Measurements from ENCODE around the gene GIPC3. TPM values are rescaled to one million over a fixed set of nuclear protein-coding genes. Genes with fewer than 3 reads are reported as not detected.

GIPC3 gene
- total RNA-seq, 1 donor from 2014 or later: 1.9 TPM

DNA sequence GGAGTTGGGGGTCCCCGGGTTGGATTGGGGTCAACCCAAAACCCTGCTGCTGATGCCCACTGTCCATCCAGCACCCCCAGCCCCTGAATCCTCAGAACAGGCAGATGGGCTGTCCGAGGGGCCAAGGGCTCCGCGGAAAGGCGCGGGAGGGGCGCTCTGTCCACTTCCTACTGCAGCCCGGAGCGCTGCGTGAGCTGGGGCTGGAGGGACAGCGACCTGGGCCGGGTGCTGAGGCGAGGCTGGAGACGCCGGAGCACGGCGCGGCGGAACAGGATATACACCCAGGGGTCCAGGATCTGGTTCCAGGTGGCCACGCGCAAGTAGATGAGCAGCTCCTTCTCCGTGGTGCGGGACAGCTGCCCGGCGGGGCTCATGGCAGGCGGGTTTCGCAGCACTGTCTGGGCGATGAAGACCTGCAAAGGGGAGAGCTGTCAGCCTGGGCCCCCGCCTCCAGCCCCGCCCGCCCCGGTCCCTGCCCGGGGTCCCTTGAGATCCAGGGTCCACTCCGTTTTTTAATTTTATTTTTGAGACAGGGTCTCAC is 10.3 kb downstream of the GIPC3 start:
- ATAC-seq (no peak), DNase-seq (no peak)
- intact Hi-C loops (cut with micrococcal nuclease): no loop called here

DNA sequence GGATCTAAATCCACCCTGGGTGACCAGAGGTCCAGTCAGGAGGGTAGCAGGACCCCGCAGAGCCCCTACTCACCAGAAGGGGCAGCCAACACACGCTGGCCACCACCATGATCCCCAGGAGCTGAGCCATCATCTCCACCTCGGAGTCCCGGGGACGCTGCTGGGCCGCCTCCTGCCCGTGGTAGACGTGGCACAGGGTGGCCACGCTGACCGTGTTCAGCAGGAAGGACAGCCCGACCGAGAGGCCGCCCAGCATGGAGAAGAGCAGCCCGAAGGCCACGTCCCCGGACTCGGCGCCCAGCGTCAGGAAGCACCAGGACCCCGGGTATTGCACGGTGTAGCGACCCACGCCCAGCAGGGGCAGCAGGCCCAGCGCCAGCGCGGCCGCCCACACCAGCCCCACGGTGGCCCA is 14.5 kb downstream of the GIPC3 start:
- intact Hi-C loops (cut with micrococcal nuclease): no loop called here
- DNase-seq: no peak
- ATAC-seq: no peak

DNA sequence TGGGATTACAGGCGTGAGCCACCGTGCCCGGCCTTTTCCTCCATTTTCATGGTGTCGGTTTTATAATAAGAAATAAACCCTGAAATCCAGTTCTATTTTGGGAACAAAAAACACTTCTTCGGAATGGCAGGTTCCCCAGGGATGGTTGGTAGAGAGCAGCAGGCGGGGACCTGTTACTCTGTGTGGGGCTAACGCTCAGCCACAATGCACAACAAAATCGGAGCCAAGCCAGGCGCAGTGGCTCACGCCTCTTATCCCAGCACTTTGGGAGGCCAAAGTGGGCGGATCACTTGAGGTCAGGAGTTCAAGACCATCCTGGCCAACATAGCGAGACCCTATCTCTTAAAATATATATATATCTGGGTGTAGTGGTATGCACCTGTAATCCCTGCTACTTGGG is 15.7 kb downstream of the GIPC3 start:
- ATAC-seq: no peak
- DNase-seq: no peak
- intact Hi-C loops (cut with micrococcal nuclease): no loop called here

DNA sequence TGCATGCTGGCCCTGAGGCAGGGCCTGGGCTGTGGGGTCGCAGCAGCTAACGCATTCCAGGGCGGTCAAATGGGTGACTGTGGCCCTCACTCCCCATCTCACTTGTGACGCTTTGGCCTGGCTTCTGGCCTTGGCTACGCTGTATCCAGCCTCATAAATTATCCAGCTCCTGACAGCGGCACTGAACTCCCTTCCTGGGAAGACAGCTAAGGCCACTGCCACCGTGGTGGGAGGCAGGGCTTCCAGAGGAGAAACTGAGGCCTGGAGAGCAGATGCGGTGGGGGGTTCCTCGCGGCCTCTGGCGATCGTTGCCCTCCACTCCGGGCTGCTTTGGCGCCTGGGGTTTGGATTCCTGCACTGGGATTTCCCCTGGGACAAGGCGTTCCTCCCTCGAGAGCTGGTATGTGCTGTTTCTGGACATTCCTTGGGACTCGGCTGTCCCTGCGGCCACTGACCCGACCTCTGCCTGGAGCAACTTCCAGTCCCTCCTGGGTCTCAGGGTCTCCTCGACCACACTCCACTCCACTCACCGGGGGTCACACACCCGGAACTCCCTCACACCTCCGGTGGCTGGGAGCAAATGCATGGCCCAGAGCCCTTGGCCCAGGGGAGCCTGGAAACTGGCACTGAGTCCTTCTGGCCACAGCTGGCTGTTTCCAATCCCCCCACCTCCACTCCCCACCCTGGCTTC is 18.0 kb downstream of the GIPC3 start:
- ATAC-seq (no peak), DNase-seq (no peak)
- intact Hi-C loops (cut with micrococcal nuclease): no loop called here

DNA sequence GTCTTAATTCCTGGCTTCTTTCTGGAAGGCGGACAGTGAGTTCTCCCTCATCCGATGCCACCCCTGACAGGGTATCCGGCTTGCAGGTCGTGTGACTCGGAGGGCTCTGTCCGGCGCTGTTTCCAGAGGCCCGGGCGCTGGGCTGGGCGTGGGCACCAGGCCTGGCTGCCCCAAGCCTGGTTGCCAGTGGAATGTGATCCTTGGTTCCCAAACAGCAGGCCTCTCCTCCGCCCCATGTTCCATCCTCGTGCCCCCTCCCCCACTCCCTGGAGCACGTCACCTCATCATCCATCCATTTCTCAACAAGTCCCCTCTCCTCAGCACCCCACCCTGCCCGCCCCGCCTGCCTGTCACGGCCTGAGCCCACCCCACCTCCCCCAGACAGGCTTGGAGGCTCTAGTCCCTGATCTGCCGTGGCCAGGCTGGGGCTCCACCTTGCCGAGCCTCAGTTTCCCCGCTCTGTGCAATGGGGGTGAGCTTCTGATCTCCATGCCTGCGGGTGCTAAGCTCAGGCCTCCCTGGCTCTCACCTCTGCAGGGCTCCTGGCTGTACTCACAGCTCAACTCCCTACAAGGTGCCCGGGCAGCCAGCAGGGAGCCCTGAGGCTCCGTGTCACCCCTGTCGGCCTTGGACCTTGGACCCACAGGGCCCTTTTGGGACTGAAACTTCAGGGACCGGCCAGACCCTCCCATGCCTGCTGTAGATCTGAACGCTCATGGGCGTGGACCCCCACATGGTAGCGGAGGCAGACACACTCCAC is 19.1 kb downstream of the GIPC3 start:
- intact Hi-C loops (cut with micrococcal nuclease): no loop called here
- ATAC-seq (no peak), DNase-seq (no peak)

DNA sequence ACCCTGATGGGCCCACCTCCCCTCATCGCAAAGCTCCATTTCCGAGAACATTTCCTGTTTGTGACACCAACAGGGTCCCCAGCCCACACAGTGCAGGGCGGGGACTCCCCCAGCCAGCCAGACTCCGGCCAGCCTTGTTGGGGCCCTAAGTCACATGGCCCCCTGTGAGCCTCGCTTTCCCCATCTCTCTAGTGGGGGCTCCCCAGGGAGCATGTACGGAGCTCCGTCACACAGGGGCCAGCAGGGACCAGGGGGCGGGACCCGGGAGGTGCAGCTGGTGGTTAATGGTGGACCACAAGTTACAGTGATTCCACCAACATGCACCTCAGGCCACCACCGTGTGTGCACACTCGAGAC is 19.7 kb downstream of the GIPC3 start:
- intact Hi-C loops (cut with micrococcal nuclease): no loop called here
- DNase-seq (no peak), ATAC-seq (no peak)

DNA sequence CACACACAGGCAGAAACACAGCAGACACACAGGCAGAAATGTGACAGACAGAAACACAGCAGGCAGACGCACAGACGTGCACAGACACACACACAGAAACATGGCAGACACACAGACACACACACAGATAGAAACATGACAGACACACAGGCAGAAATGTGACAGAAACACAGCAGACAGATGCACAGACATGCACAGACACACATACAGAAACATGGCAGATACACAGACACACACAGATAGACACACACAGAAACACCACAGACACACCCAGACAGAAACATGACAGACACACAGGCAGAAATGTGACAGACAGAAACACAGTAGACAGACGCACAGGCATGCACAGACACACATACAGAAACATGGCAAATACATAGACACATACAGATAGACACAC is 20.1 kb downstream of the GIPC3 start:
- intact Hi-C loops (cut with micrococcal nuclease): no loop called here
- ATAC-seq (no peak), DNase-seq (no peak)

DNA sequence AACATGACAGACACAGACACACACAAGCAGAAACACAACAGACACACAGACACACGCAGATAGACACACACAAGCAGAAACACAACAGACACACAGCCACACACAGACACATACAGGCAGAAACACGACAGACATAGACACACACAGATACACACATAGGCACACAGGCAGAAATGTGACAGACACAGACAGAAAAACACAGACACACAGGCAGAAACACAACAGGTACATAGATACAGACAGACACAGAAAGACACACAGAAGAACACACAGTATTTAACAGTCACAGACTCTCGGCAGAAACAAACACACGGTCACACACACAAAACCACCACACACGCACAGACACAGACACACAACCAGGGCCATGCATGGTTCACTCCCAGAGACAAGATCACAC is 20.5 kb downstream of the GIPC3 start:
- ATAC-seq (no peak), DNase-seq (no peak)
- intact Hi-C loops (cut with micrococcal nuclease): no loop called here

DNA sequence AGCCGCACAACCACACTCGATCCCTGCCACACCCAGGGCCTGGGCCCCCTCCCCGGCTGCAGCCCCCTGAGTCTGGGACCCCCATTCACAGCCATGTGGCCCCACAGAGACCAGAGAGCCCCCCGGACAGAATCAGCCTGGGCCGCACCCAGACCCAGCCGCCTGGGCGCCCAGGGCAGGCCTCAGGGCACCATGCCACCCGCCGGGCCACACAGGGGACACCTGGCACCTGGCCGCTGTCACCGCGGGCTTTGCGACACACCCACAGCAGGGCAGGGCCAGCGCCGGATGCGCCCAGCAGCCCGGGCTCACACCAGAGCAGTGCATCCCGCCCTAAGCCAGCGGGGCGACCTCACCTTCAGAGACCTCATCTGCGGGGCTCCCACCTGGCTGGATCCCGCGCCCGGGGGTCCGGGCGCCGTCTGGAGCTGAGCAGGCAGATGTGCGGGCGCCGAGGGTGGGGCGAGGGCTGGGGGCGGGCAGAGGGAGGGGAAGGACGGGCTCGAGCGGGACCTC is 21.0 kb downstream of the GIPC3 start:
- intact Hi-C loops (cut with micrococcal nuclease): no loop called here
- peak; percentile 56 for DNase-seq
- ATAC-seq: peak; percentile 12

DNA sequence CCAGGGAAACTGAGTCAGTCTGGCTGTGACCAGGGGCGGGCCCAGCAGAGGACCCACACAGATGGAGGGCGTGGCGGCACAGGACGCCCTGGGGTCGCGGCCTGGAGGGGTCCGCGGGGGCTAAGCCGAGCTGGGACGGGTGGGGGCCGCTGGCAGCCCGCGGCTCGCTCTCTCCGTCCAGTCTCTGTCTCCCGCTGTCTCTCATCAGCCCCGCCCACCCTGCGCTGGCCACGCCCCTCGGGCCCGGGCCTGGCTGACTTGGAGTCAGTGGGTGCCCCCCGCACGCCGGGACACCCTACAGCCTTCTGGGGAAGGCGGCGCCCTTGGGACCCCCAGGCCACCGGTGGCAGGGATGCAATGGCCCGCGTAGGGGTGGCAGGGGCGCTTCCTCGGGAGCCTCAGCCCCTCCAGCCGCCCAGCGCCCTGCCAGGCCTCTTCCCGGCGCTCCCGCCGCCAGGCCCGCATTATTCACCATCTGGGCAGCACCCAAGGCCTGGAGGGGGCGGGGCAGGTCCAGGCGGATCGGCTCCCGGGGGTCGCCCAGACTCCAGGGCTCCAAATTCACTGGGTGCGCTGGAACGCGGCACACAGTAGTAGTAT is 21.5 kb downstream of the GIPC3 start, which contains the start of gene TBXA2R:
Gene TBXA2R, minus strand, starts transcription at position 186 of the 600 bp plus-strand sequence. CDS start 6,241 bp downstream, outside the sequence.
- ATAC-seq: peak; percentile 81
- intact Hi-C loops (cut with micrococcal nuclease): no loop called here
- DNase-seq: peak; percentile 89

DNA sequence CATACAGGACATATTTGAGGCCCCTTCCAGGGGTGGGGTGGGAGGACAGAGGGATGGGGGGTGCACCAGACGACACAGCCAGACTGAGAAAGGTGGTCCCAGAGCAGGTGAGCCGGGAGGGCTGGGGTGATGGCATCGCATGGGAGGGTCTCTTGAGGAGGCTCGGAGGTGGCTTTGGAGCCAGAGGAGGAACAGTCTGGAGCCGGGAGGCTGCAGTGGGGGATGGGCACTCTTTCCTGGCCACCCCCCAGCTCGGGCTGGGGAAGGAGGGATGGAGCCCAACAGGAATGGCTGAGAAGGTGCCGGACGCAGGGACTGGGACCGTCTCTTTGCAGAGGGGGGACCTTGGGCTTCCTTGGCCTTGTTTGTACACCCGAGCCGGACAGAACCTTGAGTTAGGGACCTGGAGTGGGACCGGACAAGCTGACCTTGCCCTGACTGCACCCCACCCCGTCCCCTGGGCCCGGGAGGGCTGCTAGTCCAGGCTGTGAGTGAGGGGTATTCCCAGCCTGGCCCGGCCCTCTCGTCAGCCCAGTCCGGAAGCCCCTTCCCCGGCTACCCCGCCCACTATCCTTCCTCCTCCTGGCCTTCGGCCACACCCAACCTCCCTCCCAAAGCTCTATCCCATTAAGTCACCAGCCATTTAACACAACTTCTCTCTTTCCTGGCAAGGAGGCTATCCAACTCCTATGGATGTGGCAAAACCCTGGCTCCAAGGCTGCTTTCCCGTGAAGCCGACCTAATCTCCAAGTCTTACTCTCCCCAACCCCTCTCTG is 22.2 kb downstream of the GIPC3 start:
- DNase-seq: peak; percentile 68
- ATAC-seq: peak; percentile 65
- intact Hi-C loops (cut with micrococcal nuclease): no loop called here

DNA sequence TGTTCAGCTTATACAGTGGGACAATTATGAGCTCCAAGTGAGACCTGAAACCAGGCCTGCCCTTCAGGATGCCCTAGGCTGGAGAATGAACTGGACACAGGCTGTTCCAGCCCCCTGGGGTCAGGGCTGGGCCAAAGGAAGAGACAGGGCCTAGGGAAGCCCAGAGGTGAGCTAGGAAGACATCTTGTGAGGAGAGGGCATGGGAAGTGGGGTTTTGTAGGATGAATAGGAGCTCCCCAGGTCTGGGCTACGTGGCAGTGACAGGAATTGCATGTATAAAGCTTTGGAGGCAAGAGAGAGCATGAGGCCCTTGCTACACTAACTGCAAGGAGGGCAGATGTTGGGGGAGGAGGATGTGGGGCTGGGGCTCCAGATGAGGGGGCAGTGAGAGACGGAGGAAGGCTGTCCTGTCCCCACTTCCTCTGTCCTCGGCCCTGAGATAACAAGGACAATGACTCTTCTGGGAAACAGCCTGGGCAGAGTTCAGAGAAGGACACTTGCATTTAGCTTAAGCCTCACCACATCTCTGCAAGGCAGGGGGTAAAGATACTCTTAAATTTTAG is 22.9 kb downstream of the GIPC3 start:
- no peak for DNase-seq
- intact Hi-C loops (cut with micrococcal nuclease): no loop called here
- no peak for ATAC-seq

DNA sequence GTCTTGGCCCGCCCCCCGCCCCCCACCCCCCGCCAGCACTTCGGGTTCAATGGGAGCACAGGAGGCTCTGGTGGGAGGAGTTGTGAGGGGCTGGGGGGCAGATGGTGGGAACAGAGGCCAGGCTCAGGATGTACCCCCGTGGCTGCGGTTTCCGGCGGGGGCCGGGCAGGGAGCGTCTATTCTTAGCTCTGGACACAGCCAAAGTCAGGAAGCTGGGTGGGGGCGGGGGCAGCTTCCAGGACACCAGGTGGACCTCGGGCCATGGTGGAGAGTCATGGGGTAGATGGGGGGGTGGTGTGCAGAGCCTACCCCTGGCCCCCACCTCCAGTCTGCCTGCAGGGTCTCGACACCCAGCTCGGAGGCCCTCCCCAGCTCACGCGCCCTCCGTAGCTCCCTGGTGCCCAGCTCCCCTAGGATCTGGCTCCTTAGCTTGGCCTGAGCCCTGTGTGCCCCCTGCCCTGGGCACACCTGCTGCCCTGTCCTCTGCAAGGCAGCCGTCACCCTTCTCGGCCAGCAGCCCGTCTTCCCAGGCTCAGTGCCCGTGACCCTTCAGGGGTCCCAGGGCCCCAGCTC is 23.6 kb downstream of the GIPC3 start:
- peak; percentile 69 for DNase-seq
- intact Hi-C loops (cut with micrococcal nuclease): no loop called here
- ATAC-seq: peak; percentile 24

DNA sequence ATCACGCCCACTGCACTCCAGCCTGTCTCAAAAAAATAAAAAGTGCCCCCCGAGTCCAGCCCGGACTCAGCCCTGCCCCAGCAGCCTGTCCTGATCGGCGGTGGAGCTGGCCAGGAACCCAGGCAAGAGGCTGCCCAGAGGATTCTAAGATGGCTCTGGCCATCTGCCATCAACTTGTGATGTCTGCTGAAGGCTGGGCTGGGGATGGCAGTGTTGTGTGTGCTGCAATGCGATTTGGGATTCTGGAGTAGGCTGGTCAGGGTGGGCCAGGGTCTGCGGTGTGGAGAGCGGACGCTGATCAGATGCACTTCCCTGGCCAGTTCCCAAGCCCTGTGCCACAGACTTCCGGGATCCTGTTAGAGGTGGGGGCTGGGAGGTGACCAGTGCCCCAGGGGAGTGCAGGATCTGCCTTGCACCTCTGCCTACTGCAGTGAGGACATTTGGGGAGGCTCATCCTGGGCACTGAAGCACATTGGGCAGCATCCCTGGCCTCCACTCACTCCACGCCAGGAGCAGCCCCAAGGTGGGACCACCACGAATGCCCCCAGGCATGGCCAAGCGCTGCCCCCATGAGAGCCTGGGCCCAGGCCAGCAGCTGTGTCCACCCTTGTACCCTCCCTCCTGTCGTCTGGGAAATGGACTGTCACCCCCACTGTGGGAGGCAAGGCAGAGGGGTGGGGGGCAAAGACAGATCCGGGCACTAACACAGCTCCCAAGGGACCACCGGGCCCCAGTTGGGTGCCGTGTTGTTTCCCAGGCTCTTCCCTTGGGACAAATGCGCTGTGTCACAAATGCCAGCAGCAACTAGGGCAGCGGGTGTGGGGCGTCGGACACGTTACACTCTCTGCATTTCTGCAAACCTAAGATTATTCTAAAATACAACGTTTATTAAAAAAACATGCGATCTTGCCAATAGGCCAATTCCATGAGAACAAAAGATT is 24.8 kb downstream of the GIPC3 start:
- intact Hi-C loops (cut with micrococcal nuclease): no loop called here
- ATAC-seq (no peak), DNase-seq (no peak)

DNA sequence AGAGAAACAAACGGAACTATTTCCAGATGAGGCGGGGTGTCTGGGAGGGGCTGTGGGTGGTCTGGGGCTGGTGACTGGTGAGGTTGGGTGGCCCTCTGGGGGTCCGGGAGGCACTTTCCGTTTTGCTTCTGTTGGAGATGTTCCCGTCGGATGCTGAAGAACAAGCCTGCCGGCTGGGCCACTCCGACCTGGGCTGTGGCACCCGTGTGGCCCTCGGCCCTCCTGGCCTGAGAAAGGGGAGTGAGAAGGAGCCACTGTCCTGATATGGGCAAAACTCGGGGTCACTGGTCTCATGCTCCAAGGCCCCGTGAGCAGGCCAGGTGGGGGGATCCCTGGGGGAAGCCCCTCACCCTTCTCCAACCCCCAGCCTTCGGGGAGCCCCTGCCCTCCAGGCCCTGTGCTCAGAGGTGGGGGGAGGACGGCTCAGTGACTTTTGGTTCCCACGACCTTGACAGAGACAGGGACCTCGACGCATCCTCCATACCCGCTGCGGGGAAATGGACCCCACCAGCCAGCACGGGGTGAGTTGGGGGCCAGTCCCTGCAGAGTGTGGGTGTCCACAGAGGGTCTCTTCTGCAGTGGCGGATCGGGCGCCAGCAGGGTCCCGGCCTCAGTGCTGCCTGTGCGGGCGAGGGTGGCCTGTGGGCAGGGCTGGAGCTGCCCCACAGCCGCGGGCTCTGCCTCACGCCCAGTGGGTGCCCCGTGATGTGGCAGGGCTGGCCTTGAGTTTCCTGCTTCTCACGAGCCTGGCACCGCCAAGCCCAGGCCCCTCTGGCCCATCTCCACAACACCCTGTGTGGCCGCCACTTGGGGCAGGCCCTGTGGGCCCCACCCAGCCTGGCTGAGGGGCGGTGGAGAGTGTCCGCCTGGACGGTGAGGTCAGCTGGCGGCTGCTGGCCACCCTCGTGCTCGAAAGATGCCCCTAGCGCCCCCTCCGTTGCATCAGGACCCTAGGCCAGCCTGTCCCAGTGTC is 25.8 kb downstream of the GIPC3 start:
- intact Hi-C loops (cut with micrococcal nuclease): no loop called here
- DNase-seq (no peak), ATAC-seq (no peak)

DNA sequence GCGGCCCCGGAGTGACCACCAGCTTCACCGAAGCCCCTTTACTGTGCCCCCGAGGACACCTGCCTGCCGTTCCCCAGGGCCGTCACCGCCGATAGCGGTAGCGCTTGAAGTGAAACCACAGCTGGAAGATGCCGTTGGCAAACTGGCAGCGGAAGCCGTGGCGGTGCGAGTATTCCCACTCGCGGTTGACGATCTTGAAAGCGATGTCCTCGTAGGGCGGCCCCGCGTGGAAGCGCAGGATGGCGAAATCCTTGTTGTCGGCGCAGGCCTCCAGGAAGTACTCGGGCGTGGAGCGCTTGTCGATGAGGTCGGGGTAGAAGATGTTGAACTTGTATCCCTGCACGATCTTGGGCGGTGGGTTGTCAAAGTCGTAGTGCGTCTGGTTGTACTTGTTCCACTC is 26.6 kb downstream of the GIPC3 start:
- no peak for DNase-seq
- intact Hi-C loops (cut with micrococcal nuclease): no loop called here
- no peak for ATAC-seq

Measured in left ventricle myocardium superior (tissue), 1 donor.